WTC11 (cell line): Measurements from ENCODE around the gene HNRNPUL1. TPM values are rescaled to one million over a fixed set of nuclear protein-coding genes. Genes with fewer than 3 reads are reported as not detected.

Experiments used
- ATAC-seq: fragments of 200-7000 bp; cut with Tn5 transposase; 2 replicates; pipeline ENCODE4 v1.10.0; 2021; ENCODE audit warnings: mild to moderate bottlenecking, moderate library complexity
- CTCF ChIA-PET: fragments of 300-600 bp; sonication (Branson Sonifier 250); formaldehyde crosslinking; loops from one replicate; lab custom pipeline; 2021; ENCODE audit warnings: antibody characterized with exemption; lab: Charles Lee
- POLR2A ChIA-PET: fragments of 350-600 bp; sonication (Branson Sonifier 250); formaldehyde crosslinking; loops from one replicate; lab custom pipeline; 2021; ENCODE audit warnings: antibody characterized with exemption; lab: Charles Lee
- DNase-seq: peaks from one replicate; pipeline ENCODE4 v3.0.0; 2021; ENCODE audit warnings: low spot score
- H3K27ac Mint-ChIP-seq: 2 replicates; pipeline ENCODE4 v1.8.0; 2021; ENCODE audit warnings: mixed read lengths
- H3K27me3 Mint-ChIP-seq: 2 replicates; pipeline ENCODE4 v1.8.0; 2021; ENCODE audit warnings: low read depth, mild to moderate bottlenecking, moderate library complexity, mixed read lengths
- H3K36me3 Mint-ChIP-seq: 2 replicates; pipeline ENCODE4 v1.8.0; 2021; ENCODE audit warnings: mixed read lengths
- H3K4me1 Mint-ChIP-seq: 2 replicates; pipeline ENCODE4 v1.8.0; 2022; ENCODE audit warnings: mixed read lengths
- H3K4me3 Mint-ChIP-seq: 2 replicates; pipeline ENCODE4 v1.8.0; 2021; ENCODE audit warnings: mild to moderate bottlenecking, moderate library complexity, mixed read lengths
- H3K9me3 Mint-ChIP-seq: 2 replicates; pipeline ENCODE4 v1.8.0; 2021; ENCODE audit warnings: mixed read lengths
- ATF1 ChIP-seq: sonication (generic); formaldehyde crosslinking; IDR thresholded peaks from 2 replicates; pipeline ENCODE4 v1.8.1; 2023; ENCODE audit warnings: mild to moderate bottlenecking, moderate library complexity, missing genetic modification reagents
- CBFB ChIP-seq: sonication (generic); formaldehyde crosslinking; IDR thresholded peaks from 2 replicates; pipeline ENCODE4 v1.8.1; 2022; ENCODE audit warnings: mild to moderate bottlenecking, low read depth, missing genetic modification reagents
- CREM ChIP-seq: sonication (generic); formaldehyde crosslinking; IDR thresholded peaks from 2 replicates; pipeline ENCODE4 v1.8.1; 2022; ENCODE audit warnings: mild to moderate bottlenecking, missing genetic modification reagents, moderate library complexity
- EMX1 ChIP-seq: fragments of 250-450 bp; sonication (Bioruptor Pico); IDR thresholded peaks from 2 replicates; pipeline ENCODE4 v1.8.0; 2021; ENCODE audit warnings: mild to moderate bottlenecking
- FOXK1 ChIP-seq: sonication (generic); formaldehyde crosslinking; IDR thresholded peaks from 2 replicates; pipeline ENCODE4 v1.8.0; 2022; ENCODE audit warnings: mild to moderate bottlenecking, moderate library complexity, missing genetic modification reagents
- HMGA2 ChIP-seq: fragments of 250-450 bp; sonication (Bioruptor Pico); IDR thresholded peaks from 2 replicates; pipeline ENCODE4 v1.4.0; 2021; ENCODE audit warnings: mild to moderate bottlenecking, moderate library complexity
- NR3C1 ChIP-seq: sonication (generic); formaldehyde crosslinking; conservative IDR thresholded peaks from 2 replicates; pipeline ENCODE4 v1.8.1; 2023; ENCODE audit warnings: low read depth, mild to moderate bottlenecking, missing genetic modification reagents
- TCF7 ChIP-seq: sonication (generic); formaldehyde crosslinking; IDR thresholded peaks from 2 replicates; pipeline ENCODE4 v1.8.0; 2022; ENCODE audit warnings: mild to moderate bottlenecking, low read depth, missing genetic modification reagents, moderate library complexity
- TEAD4 ChIP-seq: sonication (generic); formaldehyde crosslinking; IDR thresholded peaks from 2 replicates; pipeline ENCODE4 v1.8.0; 2022; ENCODE audit warnings: mild to moderate bottlenecking, missing genetic modification reagents
- total RNA-seq: library from RNA; stranded (reverse); gene quantifications from 3 replicates; pipeline ENCODE4 v1.2.3, GENCODE V29; 2021
- TF ChIP-seq, protein P1 (sequence below): sonication (generic); formaldehyde crosslinking; IDR thresholded peaks from 2 replicates; pipeline ENCODE4 v1.8.1; 2023; ENCODE audit warnings: mild to moderate bottlenecking, missing genetic modification reagents, moderate library complexity
- TF ChIP-seq, protein P2 (sequence below): sonication (generic); formaldehyde crosslinking; IDR thresholded peaks from 2 replicates; pipeline ENCODE4 v1.8.1; 2023; ENCODE audit warnings: mild to moderate bottlenecking, missing genetic modification reagents, moderate library complexity
- TF ChIP-seq, protein P3 (sequence below): fragments of 250-450 bp; sonication (Bioruptor Pico); IDR thresholded peaks from 2 replicates; pipeline ENCODE4 v1.9.0; 2021; ENCODE audit warnings: mild to moderate bottlenecking
- TF ChIP-seq, protein P4 (sequence below): sonication (generic); formaldehyde crosslinking; IDR thresholded peaks from 2 replicates; pipeline ENCODE4 v1.8.1; 2022; ENCODE audit warnings: low read depth, mild to moderate bottlenecking, moderate library complexity, missing genetic modification reagents, borderline replicate concordance
- TF ChIP-seq, protein P5 (sequence below): sonication (generic); formaldehyde crosslinking; IDR thresholded peaks from 2 replicates; pipeline ENCODE4 v1.8.0; 2023; ENCODE audit warnings: mild to moderate bottlenecking, missing genetic modification reagents
- TF ChIP-seq, protein P6 (sequence below): sonication (generic); formaldehyde crosslinking; conservative IDR thresholded peaks from 2 replicates; pipeline ENCODE4 v1.8.1; 2022; ENCODE audit warnings: mild to moderate bottlenecking, missing genetic modification reagents
- TF ChIP-seq, protein P7 (sequence below): fragments of 250-450 bp; sonication (Bioruptor Pico); IDR thresholded peaks from 2 replicates; pipeline ENCODE4 v1.9.0; 2021; ENCODE audit warnings: mild to moderate bottlenecking, borderline replicate concordance
- TF ChIP-seq, protein P8 (sequence below): sonication (generic); formaldehyde crosslinking; IDR thresholded peaks from 2 replicates; pipeline ENCODE4 v1.8.0; 2022; ENCODE audit warnings: missing genetic modification reagents
- TF ChIP-seq, protein P9 (sequence below): sonication (generic); formaldehyde crosslinking; IDR thresholded peaks from 2 replicates; pipeline ENCODE4 v1.8.1; 2023; ENCODE audit warnings: mild to moderate bottlenecking, missing genetic modification reagents

Gene HNRNPUL1
- total RNA-seq, 1 experiment from 2014 or later = 282 TPM

DNA sequence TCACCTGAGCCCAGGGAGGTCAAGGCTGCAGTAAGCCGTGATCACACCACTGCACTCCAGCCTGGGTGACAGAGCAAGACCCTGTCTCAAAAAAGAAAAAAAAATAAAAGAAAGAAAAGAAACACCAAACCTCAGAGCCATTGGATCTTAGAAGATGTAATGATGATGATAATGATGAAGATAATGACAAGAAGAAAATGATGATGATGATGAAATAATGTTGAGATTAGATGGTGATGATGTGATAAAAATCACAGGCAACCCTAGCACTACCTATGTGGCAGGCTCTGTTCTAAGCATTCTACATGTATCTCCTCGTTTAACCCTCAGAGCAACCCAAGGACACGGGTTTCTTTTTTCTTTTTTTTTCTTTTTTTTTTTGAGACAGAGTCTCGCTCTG, 20.1 kb upstream of the HNRNPUL1 start:
- ATAC-seq = no peak
- TF ChIP-seq, protein P1, sequence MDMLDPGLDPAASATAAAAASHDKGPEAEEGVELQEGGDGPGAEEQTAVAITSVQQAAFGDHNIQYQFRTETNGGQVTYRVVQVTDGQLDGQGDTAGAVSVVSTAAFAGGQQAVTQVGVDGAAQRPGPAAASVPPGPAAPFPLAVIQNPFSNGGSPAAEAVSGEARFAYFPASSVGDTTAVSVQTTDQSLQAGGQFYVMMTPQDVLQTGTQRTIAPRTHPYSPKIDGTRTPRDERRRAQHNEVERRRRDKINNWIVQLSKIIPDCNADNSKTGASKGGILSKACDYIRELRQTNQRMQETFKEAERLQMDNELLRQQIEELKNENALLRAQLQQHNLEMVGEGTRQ (CRISPR knock-in tag) = no peak
- TF ChIP-seq, protein P2, sequence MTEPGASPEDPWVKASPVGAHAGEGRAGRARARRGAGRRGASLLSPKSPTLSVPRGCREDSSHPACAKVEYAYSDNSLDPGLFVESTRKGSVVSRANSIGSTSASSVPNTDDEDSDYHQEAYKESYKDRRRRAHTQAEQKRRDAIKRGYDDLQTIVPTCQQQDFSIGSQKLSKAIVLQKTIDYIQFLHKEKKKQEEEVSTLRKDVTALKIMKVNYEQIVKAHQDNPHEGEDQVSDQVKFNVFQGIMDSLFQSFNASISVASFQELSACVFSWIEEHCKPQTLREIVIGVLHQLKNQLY = no peak
- TF ChIP-seq, protein P3, sequence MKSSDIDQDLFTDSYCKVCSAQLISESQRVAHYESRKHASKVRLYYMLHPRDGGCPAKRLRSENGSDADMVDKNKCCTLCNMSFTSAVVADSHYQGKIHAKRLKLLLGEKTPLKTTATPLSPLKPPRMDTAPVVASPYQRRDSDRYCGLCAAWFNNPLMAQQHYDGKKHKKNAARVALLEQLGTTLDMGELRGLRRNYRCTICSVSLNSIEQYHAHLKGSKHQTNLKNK (CRISPR knock-in tag) = no peak
- TF ChIP-seq, protein P4, sequence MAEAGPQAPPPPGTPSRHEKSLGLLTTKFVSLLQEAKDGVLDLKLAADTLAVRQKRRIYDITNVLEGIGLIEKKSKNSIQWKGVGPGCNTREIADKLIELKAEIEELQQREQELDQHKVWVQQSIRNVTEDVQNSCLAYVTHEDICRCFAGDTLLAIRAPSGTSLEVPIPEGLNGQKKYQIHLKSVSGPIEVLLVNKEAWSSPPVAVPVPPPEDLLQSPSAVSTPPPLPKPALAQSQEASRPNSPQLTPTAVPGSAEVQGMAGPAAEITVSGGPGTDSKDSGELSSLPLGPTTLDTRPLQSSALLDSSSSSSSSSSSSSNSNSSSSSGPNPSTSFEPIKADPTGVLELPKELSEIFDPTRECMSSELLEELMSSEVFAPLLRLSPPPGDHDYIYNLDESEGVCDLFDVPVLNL (CRISPR knock-in tag) = no peak
- TF ChIP-seq NR3C1 (CRISPR knock-in tag) (no peak), CREM (no peak), FOXK1 (no peak), HMGA2 (CRISPR knock-in tag) (no peak), ATF1 (CRISPR knock-in tag) (no peak), EMX1 (CRISPR knock-in tag) (no peak), CBFB (CRISPR knock-in tag) (no peak), TEAD4 (CRISPR knock-in tag) (no peak), TCF7 (CRISPR knock-in tag) (no peak)
- TF ChIP-seq, protein P5, sequence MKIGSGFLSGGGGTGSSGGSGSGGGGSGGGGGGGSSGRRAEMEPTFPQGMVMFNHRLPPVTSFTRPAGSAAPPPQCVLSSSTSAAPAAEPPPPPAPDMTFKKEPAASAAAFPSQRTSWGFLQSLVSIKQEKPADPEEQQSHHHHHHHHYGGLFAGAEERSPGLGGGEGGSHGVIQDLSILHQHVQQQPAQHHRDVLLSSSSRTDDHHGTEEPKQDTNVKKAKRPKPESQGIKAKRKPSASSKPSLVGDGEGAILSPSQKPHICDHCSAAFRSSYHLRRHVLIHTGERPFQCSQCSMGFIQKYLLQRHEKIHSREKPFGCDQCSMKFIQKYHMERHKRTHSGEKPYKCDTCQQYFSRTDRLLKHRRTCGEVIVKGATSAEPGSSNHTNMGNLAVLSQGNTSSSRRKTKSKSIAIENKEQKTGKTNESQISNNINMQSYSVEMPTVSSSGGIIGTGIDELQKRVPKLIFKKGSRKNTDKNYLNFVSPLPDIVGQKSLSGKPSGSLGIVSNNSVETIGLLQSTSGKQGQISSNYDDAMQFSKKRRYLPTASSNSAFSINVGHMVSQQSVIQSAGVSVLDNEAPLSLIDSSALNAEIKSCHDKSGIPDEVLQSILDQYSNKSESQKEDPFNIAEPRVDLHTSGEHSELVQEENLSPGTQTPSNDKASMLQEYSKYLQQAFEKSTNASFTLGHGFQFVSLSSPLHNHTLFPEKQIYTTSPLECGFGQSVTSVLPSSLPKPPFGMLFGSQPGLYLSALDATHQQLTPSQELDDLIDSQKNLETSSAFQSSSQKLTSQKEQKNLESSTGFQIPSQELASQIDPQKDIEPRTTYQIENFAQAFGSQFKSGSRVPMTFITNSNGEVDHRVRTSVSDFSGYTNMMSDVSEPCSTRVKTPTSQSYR = no peak
- TF ChIP-seq, protein P6, sequence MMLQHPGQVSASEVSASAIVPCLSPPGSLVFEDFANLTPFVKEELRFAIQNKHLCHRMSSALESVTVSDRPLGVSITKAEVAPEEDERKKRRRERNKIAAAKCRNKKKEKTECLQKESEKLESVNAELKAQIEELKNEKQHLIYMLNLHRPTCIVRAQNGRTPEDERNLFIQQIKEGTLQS (CRISPR knock-in tag) = no peak
- TF ChIP-seq, protein P7, sequence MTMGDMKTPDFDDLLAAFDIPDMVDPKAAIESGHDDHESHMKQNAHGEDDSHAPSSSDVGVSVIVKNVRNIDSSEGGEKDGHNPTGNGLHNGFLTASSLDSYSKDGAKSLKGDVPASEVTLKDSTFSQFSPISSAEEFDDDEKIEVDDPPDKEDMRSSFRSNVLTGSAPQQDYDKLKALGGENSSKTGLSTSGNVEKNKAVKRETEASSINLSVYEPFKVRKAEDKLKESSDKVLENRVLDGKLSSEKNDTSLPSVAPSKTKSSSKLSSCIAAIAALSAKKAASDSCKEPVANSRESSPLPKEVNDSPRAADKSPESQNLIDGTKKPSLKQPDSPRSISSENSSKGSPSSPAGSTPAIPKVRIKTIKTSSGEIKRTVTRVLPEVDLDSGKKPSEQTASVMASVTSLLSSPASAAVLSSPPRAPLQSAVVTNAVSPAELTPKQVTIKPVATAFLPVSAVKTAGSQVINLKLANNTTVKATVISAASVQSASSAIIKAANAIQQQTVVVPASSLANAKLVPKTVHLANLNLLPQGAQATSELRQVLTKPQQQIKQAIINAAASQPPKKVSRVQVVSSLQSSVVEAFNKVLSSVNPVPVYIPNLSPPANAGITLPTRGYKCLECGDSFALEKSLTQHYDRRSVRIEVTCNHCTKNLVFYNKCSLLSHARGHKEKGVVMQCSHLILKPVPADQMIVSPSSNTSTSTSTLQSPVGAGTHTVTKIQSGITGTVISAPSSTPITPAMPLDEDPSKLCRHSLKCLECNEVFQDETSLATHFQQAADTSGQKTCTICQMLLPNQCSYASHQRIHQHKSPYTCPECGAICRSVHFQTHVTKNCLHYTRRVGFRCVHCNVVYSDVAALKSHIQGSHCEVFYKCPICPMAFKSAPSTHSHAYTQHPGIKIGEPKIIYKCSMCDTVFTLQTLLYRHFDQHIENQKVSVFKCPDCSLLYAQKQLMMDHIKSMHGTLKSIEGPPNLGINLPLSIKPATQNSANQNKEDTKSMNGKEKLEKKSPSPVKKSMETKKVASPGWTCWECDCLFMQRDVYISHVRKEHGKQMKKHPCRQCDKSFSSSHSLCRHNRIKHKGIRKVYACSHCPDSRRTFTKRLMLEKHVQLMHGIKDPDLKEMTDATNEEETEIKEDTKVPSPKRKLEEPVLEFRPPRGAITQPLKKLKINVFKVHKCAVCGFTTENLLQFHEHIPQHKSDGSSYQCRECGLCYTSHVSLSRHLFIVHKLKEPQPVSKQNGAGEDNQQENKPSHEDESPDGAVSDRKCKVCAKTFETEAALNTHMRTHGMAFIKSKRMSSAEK (CRISPR knock-in tag) = no peak
- TF ChIP-seq, protein P8, sequence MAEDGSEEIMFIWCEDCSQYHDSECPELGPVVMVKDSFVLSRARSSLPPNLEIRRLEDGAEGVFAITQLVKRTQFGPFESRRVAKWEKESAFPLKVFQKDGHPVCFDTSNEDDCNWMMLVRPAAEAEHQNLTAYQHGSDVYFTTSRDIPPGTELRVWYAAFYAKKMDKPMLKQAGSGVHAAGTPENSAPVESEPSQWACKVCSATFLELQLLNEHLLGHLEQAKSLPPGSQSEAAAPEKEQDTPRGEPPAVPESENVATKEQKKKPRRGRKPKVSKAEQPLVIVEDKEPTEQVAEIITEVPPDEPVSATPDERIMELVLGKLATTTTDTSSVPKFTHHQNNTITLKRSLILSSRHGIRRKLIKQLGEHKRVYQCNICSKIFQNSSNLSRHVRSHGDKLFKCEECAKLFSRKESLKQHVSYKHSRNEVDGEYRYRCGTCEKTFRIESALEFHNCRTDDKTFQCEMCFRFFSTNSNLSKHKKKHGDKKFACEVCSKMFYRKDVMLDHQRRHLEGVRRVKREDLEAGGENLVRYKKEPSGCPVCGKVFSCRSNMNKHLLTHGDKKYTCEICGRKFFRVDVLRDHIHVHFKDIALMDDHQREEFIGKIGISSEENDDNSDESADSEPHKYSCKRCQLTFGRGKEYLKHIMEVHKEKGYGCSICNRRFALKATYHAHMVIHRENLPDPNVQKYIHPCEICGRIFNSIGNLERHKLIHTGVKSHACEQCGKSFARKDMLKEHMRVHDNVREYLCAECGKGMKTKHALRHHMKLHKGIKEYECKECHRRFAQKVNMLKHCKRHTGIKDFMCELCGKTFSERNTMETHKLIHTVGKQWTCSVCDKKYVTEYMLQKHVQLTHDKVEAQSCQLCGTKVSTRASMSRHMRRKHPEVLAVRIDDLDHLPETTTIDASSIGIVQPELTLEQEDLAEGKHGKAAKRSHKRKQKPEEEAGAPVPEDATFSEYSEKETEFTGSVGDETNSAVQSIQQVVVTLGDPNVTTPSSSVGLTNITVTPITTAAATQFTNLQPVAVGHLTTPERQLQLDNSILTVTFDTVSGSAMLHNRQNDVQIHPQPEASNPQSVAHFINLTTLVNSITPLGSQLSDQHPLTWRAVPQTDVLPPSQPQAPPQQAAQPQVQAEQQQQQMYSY (CRISPR knock-in tag) = no peak
- TF ChIP-seq, protein P9, sequence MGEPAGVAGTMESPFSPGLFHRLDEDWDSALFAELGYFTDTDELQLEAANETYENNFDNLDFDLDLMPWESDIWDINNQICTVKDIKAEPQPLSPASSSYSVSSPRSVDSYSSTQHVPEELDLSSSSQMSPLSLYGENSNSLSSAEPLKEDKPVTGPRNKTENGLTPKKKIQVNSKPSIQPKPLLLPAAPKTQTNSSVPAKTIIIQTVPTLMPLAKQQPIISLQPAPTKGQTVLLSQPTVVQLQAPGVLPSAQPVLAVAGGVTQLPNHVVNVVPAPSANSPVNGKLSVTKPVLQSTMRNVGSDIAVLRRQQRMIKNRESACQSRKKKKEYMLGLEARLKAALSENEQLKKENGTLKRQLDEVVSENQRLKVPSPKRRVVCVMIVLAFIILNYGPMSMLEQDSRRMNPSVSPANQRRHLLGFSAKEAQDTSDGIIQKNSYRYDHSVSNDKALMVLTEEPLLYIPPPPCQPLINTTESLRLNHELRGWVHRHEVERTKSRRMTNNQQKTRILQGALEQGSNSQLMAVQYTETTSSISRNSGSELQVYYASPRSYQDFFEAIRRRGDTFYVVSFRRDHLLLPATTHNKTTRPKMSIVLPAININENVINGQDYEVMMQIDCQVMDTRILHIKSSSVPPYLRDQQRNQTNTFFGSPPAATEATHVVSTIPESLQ (CRISPR knock-in tag) = no peak
- TF ChIP-seq, all 79 proteins: peak for 0
- Mint-ChIP-seq H3K27me3 (no peaks in the 10 kb centered on the region), H3K27ac (no peak overlapping the region), H3K4me3 (no peak overlapping the region), H3K9me3 (peaks cover 9% of the 10 kb centered on the region), H3K36me3 (peaks cover 18% of the 10 kb centered on the region), H3K4me1 (no peaks in the 10 kb centered on the region)
- POLR2A ChIA-PET = no interaction called here
- CTCF ChIA-PET = no interaction called here
- DNase-seq = no peak
